Stimulated activated CD8-positive, alpha-beta memory T cell treated with anti-CD3 and anti-CD28 coated beads, Interleukin-15, amount 100 ng/mL, for 48 hours (primary cell): ENCODE data around the gene ABCA9.
"Not testable (repeated sequence)": the region's sequence is repeated elsewhere in the genome, so short reads cannot be mapped to it uniquely, and the experiment has no call there.

Experiments
- DNase-seq, 2 donors: peaks; one replicate each; pipeline ENCODE4 v3.0.0-alpha.2; 2020; ENCODE audit warnings: low read depth in 2 of 2

The ABCA9 gene

GRCh38 chr17:69060822-69061221 lies at the start of gene ABCA9:
Gene ABCA9 (minus strand): TSS chr17:69060927. CDS start chr17:69051126, 9,801 bp downstream.
- DNase-seq, result no peak

DNA sequence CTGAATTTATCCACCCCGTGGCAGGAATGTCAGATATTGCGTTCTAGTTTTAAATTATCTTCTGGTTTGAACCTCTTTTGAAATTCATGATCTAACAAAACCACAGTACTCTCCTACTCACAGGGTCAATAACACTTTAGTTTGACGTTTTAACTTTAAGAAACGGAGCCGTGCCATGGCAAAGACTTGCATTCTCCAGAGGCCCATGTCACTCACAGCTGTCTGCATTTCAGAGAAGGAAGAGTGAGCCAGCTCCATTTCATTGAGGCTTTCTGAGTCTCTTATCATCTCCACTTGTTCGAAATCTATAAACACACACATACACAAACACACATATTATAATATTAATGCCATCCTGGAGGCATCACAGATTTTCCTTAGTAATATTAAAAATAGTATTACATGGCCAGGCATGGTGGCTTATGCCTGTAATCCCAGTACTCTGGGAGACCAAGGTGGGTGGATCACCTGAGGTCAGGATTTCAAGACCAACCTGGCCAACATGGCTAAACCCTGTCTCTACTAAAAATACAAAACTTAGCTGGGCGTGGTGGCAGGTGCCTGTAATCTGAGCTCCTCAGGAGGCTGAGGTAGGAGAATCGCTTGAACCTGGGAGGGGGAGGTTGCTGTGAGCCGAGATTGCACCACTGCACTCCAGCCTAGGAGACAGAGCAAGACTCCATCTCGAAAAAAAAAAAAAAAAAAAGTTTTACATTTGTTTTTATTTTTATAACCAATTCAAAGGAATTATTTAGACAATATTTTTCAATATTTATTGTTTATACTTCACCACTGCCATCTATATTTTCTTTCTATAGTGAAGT lies 45.4 kb upstream of the ABCA9 start:
- DNase-seq, result no peak

- no peak for DNase-seq
Measured at GRCh38 chr17:69103557-69104233, 43.0 kb upstream of the ABCA9 start.

DNA sequence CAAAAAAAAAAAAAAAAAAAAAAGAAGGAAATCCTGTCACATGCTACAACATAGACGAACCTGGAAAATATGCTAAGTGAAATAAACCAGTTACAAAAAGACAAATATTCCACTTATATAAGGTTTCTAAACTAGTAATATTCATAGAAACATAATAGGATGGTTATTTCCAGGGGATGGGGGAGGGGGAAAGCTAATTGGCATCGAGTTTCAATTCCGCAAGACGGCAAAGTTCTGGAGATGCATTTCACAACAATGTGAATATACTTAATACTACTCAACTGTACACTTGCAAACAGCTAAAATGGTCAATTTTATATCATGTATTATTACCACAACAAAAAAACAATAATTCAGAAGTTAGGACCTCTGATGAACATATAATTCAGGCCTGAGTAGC lies 37.9 kb upstream of the ABCA9 start:
- no peak for DNase-seq

DNA sequence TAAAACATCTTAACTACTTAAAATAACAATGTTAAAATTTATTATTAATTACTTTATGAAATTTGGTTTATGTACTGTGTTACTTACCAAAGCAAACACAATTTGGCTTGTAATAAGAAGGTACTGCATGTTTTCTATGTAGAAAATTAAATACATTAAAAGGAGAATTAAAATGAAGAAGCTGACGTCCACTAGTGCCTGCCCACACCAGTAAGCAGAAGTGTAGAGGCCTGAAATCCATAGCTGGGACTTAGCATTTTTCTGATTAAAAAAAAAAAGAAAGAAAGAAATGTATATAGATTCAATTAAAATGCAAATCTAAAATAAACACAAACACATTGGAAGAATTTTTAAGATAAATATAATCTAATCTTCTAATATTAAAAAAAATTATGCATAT lies 35.8 kb upstream of the ABCA9 start:
- DNase-seq, result no peak

DNA sequence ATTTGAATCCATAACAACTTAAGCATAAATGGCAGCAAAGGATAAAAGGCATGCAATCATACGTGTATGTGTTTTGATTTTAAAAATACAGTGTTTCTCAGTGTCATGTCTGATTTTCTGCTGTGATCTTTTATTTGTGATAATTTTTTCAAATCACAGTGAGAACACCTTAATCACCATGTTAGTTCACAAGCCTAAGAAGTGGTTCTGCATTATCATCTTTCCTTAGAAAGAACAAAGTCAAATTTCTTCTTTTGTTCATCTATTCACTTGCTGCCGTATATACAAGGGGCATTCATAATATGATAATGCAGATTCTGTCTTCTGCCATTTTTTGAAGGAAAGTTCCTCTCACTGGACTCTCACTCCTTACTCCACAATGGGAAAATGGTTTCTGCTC lies 33.3 kb upstream of the ABCA9 start:
- no peak for DNase-seq

DNA sequence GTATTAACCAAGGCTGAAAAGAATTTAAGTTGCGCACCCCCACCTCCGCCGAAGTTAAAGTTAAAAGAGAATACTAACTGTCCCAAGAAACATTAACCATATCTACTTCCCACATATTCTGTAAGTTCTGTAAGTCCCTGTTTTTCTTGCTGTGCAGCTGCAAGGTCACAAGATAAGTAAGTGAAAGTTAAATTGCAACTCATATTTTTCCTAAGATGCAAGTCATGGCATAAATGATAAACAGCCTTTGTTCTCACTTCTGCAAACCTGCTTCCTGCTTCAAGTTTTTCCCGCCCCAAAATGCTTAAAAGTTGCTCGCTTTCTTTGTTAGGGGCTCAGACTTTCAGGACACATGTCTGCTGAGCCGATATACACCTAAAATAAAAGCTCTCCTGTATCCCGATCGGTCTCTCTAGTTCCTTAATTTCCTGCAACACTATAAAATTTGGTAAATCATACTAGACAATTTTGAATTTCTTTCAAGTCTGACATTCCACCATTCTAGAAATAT lies 32.6 kb upstream of the ABCA9 start:
- no peak for DNase-seq

GRCh38 chr17:69090365-69090764 lies 29.6 kb upstream of the ABCA9 start:
- DNase-seq, result no peak

DNA sequence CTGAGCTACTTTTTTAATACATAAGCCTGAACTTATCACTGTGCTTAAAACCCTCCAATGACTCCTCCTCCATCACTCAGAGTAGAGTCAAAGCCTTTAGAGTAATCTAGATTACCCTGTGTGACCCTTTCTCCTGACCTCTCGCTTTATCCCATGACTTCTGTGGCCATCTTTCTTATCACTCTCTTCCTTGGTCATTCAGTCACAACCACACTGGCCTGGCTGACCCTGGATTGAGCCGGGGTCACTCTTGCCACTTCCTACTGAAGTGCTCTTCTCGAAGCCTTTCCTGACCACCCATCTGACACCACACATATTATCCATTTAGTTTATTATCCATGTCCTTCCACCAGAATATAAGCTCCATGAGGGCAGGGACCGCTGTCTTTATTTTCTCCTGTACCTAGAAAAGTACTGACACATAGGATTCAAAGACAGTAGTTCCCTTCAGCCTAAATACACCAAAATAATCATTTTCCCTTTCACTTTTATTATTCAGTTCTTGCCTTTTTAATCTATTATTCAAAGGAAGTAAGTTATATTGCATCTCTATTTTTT lies 28.0 kb upstream of the ABCA9 start:
- DNase-seq, result no peak

DNA sequence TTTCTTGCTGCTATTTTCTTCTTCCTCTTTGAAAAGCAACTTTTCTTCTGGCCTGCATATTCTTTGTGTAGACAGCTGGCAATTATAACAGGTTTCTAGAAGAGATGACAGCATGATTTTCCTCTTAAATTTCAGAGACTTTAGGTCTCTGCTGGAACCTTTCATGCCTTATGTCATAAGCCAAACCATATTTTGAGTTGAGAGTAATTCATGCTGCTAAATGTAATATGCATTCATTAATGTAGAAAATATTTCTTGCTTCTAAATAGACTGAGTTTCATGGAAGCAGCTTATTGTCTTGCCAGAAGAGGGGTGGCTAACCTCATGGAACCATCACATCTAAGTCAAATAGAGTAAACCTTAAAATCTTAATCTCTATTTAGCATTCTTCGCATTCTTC lies 25.9 kb upstream of the ABCA9 start:
- DNase-seq, result no peak

GRCh38 chr17:69084911-69085310 lies 24.2 kb upstream of the ABCA9 start:
- DNase-seq, result no peak

- no peak for DNase-seq
Measured at GRCh38 chr17:69082696-69083095, 22.0 kb upstream of the ABCA9 start.

DNA sequence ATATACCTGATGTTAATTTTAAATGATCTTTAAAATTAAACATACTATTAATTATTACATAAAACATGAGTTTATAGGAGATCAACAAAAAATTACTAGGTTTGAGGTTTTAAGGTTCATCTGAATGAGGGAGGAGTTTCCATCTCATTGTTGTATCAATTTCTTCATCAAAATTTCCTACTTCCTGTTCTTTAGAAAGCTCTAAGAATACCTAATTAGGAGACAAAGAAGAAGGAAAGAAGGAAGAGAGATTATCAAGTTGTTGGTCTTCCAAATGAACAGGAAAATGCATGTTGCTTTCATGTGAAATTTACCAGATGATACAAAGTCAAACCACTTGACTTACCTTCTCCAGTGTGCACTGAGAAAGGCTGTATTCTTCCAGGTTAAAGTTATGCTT lies 18.1 kb upstream of the ABCA9 start:
- no peak for DNase-seq

- DNase-seq, result no peak
Measured at GRCh38 chr17:69075823-69076222, 15.1 kb upstream of the ABCA9 start.

DNA sequence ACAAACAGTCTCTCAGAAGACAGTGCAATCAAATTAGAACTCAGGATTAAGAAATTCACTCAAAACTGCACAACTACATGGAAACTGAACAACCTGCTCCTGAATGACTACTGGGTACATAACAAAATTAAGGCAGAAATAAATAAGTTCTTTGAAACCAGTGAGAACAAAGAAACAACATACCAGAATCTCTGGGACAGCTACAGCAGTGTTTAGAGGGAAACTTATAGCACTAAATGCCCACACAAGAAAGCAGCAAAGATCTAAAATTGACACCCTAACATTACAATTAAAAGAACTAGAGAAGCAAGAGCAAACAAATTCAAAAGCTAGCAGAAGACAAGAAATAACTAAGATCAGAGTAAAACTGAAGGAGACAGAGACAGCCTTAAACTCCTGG lies 12.7 kb upstream of the ABCA9 start:
- DNase-seq, result not testable (repeated sequence)

- not testable (repeated sequence) for DNase-seq
Measured at GRCh38 chr17:69072803-69073256, 12.1 kb upstream of the ABCA9 start.

DNA sequence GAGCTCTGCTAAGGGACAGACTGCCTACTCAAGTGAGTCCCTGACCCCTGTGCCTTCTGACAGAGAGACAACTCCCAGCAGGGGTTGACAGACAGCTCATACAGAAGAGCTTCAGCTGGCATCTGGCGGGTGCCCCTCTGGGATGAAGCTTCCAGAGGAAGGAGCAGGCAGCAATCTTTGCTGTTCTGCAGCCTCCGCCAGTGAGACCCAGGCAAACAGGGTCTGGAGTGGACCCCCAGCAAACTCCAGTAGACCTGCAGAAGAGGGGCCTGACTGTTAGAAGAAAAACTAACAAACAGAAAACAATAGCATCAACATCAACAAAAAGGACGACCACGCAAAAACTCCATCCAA lies 10.5 kb upstream of the ABCA9 start:
- not testable (repeated sequence) for DNase-seq

DNA sequence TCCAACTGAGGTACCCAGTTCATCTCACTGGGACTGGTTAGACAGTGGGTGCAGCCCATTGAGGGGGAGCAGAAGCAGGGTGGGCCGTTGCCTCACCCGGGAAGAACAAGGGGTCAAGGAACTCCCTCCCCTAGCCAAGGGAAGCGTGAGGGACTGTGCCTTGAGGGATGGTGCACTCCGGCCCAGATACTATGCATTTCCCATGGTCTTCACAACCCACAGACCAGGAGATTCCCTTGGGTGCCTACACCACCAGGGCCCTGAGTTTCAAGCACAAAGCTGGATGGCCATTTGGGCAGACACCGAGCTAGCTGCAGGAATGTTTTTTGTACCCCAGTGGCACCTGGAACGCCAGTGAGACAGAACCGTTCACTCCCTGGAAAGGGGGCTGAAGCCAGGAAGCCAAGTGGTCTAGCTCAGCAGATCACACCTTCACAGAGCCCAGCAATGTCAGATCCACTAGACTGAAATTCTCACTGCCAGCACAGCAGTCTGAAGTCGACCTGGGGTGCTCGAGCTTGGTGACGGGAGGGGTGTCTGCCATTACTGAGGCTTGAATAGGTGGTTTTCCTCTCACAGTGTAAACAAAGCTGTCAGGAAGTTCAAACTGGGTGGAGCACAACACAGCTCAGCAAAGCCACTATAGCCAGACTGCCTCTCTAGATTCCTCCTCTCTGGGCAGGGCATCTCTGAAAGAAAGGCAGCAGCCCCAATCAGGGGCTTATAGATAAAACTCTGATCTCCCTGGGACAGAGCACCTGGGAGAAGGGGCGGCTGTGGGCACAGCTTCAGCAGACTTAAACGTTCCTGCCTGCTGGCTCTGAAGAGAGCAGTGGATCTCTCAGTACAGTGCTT lies 9.9 kb upstream of the ABCA9 start:
- not testable (repeated sequence) for DNase-seq

GRCh38 chr17:69069226-69069750 lies 8.6 kb upstream of the ABCA9 start:
- no peak for DNase-seq

DNA sequence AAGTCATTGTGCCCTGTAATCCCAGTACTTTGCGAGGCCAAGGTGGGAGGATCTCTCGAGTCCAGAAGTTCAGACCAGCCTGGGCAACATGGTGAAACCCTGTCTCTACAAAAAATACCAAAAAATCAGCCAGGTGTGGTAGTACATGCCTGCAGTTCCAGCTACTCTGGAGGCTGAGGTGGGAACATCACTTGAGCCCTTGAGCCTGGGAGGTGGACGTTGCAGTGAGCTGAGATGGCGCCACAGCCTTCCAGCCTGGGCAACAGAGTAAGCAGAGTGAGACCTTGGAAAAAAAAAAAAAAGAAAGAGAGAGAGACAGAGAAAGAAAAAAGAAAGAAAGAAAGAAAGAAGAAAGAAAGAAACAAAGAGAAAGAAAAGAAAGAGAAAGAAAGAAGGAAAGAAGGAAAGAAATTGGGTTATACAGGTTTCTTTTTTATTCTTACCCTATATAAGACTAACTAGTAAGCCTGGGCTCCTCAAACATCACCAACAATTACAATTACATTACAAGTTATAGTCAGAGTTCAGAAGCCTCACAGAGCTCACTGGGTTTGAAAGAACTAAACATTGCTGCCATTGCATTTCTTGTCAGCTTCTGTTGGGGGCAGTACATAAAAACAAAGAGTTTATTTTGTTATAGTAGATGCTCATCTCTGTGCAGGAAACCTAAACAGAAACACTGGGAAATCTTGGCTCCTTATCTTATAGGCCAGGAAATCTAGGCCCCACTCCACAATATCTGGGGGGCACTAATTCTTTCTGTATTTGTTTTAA lies 6.7 kb upstream of the ABCA9 start:
- DNase-seq, result no peak

- DNase-seq, result no peak
Measured at GRCh38 chr17:69066482-69066881, 5.8 kb upstream of the ABCA9 start.
